ENCODE results near the gene DGCR2. TPM values are rescaled to one million over a fixed set of nuclear protein-coding genes. Genes with fewer than 3 reads are reported as not detected.

The DGCR2 gene
- total and polyA plus RNA-seq, 2 experiments from 2014 or later: 18.5 to 83.0 TPM

- TF ChIP-seq, protein P1, sequence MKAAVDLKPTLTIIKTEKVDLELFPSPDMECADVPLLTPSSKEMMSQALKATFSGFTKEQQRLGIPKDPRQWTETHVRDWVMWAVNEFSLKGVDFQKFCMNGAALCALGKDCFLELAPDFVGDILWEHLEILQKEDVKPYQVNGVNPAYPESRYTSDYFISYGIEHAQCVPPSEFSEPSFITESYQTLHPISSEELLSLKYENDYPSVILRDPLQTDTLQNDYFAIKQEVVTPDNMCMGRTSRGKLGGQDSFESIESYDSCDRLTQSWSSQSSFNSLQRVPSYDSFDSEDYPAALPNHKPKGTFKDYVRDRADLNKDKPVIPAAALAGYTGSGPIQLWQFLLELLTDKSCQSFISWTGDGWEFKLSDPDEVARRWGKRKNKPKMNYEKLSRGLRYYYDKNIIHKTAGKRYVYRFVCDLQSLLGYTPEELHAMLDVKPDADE (IDR thresholded peaks at IDR 0.05): no peak
- TF ChIP-seq EZH2phosphoT487 (IDR thresholded peaks at IDR 0.05; ENCODE audit: unreplicated experiment): no peak
- TF ChIP-seq STAT1 (IDR thresholded peaks at IDR 0.05; ENCODE audit: unreplicated experiment): no peak
- TF ChIP-seq ZNF331 (CRISPR knock-in tag; IDR thresholded peaks at IDR 0.05; ENCODE audit: low read depth): no peak
- no peak for TF ChIP-seq POLR2AphosphoS5 (IDR thresholded peaks at IDR 0.05; ENCODE audit: low read depth)
These were observed 52.8 kb downstream of the DGCR2 start (continued) for GRCh38 chr22:19069451-19069850.

DNA sequence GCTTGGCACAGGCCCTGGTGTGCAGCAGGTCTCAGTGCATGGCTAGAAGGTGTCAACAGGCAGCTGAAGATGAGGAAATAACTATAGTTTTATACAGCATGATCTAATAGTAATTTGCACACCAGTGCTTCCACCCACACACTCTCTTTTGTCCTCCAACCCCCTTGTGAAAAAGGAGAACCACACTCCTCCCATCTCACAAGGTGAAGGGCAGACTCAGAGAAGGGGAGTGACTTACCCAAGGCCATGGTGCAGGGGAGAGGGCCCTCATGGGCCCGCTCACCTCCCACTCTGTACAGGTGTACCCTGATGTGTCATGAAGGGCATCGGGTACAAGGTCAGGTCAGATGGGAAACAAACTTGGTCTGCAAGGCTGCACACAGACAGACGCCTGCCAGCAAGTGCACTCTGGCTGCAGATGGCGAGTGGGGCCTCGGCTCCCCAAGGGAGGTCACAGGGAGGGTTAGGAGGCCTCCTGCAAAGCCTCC lies 53.4 kb downstream of the DGCR2 start:
- no peak overlapping the region for H3K4me3 Mint-ChIP-seq
- H3K36me3 ChIP-seq (ENCODE audit: insufficient read depth): no peaks in the 10 kb centered on the region
- H4K20me1 ChIP-seq (replicated peaks; ENCODE audit: insufficient read depth): peaks cover 30% of the 10 kb centered on the region
- H3K4me1 Mint-ChIP-seq: no peaks in the 10 kb centered on the region; the same call in 2 of the 3 replicates
- H3F3A ChIP-seq (replicated peaks; ENCODE audit: low read depth): no peaks in the 10 kb centered on the region
- no peak overlapping the region for H2AFZ ChIP-seq
- no peaks in the 10 kb centered on the region for H3K4me1 ChIP-seq (ENCODE audit: insufficient read depth)
- H3K4me3 ChIP-seq: no peak overlapping the region
- ATAC-seq (no peak), DNase-seq (ENCODE audit: low spot score) (no peak)
- H3K36me3 Mint-ChIP-seq (ENCODE audit: low read depth): peaks cover 29% of the 10 kb centered on the region
- no peaks in the 10 kb centered on the region for H3K27me3 ChIP-seq (ENCODE audit: insufficient read depth)
- no peaks in the 10 kb centered on the region for H3K9me2 ChIP-seq (ENCODE audit: insufficient read depth)
- H3K27ac ChIP-seq (ENCODE audit: low read depth): no peak overlapping the region
- H3K27ac Mint-ChIP-seq: no peak overlapping the region
- H3K4me2 ChIP-seq: no peak overlapping the region
- no peaks in the 10 kb centered on the region for H3K27me3 Mint-ChIP-seq (ENCODE audit: insufficient read depth, low read depth, poor library complexity)
- no peaks in the 10 kb centered on the region for H3K9me3 Mint-ChIP-seq
- peaks cover 15% of the 10 kb centered on the region for H3K79me2 ChIP-seq (replicated peaks; ENCODE audit: insufficient read depth)
- no peak for TF ChIP-seq NANOG (IDR thresholded peaks at IDR 0.05; ENCODE audit: borderline replicate concordance)
- no peak for TF ChIP-seq ZNF114 (CRISPR knock-in tag; IDR thresholded peaks at IDR 0.05)
- TF ChIP-seq EZH2phosphoT487 (IDR thresholded peaks at IDR 0.05; ENCODE audit: unreplicated experiment): no peak
- TF ChIP-seq CREB1 (CRISPR knock-in tag; IDR thresholded peaks at IDR 0.05; ENCODE audit: low read depth): no peak
- TF ChIP-seq, protein P1 (IDR thresholded peaks at IDR 0.05): no peak
- TF ChIP-seq, protein P2, sequence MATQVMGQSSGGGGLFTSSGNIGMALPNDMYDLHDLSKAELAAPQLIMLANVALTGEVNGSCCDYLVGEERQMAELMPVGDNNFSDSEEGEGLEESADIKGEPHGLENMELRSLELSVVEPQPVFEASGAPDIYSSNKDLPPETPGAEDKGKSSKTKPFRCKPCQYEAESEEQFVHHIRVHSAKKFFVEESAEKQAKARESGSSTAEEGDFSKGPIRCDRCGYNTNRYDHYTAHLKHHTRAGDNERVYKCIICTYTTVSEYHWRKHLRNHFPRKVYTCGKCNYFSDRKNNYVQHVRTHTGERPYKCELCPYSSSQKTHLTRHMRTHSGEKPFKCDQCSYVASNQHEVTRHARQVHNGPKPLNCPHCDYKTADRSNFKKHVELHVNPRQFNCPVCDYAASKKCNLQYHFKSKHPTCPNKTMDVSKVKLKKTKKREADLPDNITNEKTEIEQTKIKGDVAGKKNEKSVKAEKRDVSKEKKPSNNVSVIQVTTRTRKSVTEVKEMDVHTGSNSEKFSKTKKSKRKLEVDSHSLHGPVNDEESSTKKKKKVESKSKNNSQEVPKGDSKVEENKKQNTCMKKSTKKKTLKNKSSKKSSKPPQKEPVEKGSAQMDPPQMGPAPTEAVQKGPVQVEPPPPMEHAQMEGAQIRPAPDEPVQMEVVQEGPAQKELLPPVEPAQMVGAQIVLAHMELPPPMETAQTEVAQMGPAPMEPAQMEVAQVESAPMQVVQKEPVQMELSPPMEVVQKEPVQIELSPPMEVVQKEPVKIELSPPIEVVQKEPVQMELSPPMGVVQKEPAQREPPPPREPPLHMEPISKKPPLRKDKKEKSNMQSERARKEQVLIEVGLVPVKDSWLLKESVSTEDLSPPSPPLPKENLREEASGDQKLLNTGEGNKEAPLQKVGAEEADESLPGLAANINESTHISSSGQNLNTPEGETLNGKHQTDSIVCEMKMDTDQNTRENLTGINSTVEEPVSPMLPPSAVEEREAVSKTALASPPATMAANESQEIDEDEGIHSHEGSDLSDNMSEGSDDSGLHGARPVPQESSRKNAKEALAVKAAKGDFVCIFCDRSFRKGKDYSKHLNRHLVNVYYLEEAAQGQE (IDR thresholded peaks at IDR 0.05; ENCODE audit: unreplicated experiment): no peak
- TF ChIP-seq ZNF331 (CRISPR knock-in tag; IDR thresholded peaks at IDR 0.05; ENCODE audit: low read depth): no peak
- no peak for TF ChIP-seq STAT1 (IDR thresholded peaks at IDR 0.05; ENCODE audit: unreplicated experiment)
- TF ChIP-seq, protein P3, sequence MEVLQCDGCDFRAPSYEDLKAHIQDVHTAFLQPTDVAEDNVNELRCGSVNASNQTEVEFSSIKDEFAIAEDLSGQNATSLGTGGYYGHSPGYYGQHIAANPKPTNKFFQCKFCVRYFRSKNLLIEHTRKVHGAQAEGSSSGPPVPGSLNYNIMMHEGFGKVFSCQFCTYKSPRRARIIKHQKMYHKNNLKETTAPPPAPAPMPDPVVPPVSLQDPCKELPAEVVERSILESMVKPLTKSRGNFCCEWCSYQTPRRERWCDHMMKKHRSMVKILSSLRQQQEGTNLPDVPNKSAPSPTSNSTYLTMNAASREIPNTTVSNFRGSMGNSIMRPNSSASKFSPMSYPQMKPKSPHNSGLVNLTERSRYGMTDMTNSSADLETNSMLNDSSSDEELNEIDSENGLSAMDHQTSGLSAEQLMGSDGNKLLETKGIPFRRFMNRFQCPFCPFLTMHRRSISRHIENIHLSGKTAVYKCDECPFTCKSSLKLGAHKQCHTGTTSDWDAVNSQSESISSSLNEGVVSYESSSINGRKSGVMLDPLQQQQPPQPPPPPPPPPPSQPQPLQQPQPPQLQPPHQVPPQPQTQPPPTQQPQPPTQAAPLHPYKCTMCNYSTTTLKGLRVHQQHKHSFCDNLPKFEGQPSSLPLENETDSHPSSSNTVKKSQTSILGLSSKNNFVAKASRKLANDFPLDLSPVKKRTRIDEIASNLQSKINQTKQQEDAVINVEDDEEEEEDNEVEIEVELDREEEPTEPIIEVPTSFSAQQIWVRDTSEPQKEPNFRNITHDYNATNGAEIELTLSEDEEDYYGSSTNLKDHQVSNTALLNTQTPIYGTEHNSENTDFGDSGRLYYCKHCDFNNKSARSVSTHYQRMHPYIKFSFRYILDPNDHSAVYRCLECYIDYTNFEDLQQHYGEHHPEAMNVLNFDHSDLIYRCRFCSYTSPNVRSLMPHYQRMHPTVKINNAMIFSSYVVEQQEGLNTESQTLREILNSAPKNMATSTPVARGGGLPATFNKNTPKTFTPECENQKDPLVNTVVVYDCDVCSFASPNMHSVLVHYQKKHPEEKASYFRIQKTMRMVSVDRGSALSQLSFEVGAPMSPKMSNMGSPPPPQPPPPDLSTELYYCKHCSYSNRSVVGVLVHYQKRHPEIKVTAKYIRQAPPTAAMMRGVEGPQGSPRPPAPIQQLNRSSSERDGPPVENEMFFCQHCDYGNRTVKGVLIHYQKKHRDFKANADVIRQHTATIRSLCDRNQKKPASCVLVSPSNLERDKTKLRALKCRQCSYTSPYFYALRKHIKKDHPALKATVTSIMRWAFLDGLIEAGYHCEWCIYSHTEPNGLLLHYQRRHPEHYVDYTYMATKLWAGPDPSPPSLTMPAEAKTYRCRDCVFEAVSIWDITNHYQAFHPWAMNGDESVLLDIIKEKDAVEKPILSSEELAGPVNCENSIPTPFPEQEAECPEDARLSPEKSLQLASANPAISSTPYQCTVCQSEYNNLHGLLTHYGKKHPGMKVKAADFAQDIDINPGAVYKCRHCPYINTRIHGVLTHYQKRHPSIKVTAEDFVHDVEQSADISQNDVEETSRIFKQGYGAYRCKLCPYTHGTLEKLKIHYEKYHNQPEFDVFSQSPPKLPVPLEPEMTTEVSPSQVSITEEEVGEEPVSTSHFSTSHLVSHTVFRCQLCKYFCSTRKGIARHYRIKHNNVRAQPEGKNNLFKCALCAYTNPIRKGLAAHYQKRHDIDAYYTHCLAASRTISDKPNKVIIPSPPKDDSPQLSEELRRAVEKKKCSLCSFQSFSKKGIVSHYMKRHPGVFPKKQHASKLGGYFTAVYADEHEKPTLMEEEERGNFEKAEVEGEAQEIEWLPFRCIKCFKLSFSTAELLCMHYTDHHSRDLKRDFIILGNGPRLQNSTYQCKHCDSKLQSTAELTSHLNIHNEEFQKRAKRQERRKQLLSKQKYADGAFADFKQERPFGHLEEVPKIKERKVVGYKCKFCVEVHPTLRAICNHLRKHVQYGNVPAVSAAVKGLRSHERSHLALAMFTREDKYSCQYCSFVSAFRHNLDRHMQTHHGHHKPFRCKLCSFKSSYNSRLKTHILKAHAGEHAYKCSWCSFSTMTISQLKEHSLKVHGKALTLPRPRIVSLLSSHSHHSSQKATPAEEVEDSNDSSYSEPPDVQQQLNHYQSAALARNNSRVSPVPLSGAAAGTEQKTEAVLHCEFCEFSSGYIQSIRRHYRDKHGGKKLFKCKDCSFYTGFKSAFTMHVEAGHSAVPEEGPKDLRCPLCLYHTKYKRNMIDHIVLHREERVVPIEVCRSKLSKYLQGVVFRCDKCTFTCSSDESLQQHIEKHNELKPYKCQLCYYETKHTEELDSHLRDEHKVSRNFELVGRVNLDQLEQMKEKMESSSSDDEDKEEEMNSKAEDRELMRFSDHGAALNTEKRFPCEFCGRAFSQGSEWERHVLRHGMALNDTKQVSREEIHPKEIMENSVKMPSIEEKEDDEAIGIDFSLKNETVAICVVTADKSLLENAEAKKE (CRISPR knock-in tag; IDR thresholded peaks at IDR 0.05): no peak
- TF ChIP-seq JUNB (IDR thresholded peaks at IDR 0.05; ENCODE audit: unreplicated experiment): no peak
- TF ChIP-seq EZH2 (IDR thresholded peaks at IDR 0.05; ENCODE audit: low read depth, unreplicated experiment): no peak
- no peak for TF ChIP-seq POLR2AphosphoS5 (IDR thresholded peaks at IDR 0.05; ENCODE audit: low read depth)

All from GM23338 (cell line).